ENCODE measurements around the gene APOA1.

APOA1 gene

DNA sequence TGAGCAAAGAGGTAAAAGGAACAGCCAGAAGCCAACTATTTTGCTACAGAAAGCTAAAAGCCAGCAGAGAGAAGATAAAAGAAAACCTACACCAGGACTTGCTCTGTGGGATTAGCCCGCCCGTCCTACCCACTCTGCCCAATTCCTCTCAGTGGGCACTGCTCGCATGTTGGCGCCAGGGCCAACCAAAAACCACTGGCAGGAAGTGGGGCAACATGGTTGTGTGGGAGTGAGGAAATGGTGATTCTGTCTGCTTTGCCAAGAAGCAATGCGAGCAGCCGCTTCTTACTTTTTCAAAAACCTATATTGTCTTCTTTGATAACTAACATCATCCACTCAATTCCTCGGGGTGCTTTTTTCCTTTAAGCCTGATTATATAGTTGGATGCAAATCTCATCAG is 14.2 kb upstream of the APOA1 start:
- no peak overlapping the region for H3K27ac Mint-ChIP-seq
- H3K36me3 Mint-ChIP-seq = peaks cover 23% of the 10 kb centered on the region
- no peak for ATAC-seq (ENCODE audit: low read depth)
- no peak for DNase-seq (ENCODE audit: low spot score in 2 of 2)
- no peaks in the 10 kb centered on the region for H3K27me3 Mint-ChIP-seq
- H3K9me3 Mint-ChIP-seq = no peaks in the 10 kb centered on the region
- H3K4me1 Mint-ChIP-seq = peaks cover 45% of the 10 kb centered on the region
- peak overlapping the region; percentile 4 for H3K4me3 Mint-ChIP-seq

DNA sequence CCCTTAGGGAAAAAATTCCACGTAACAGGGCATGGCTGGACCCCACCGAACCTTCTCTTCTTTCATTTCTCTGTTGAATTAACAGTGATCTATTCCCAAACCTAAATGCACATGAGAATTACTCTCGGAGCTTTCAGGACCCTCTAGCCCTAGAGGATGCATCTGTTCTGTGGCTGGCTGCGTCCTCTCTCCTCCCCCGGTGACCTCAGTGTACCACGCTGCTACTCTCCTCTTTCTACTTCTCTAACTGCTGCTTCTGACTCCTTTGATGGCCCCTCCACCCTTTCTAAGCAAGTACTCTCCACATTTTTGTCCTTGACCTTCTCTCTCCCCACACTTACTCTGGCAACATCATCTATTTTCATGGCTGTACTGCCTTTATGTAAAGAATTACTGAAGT is 12.1 kb upstream of the APOA1 start:
- no peaks in the 10 kb centered on the region for H3K27me3 Mint-ChIP-seq
- ATAC-seq (ENCODE audit: low read depth) (no peak), DNase-seq (ENCODE audit: low spot score in 2 of 2) (no peak)
- H3K27ac Mint-ChIP-seq = no peak overlapping the region
- H3K4me3 Mint-ChIP-seq = no peak overlapping the region
- peaks cover 34% of the 10 kb centered on the region for H3K36me3 Mint-ChIP-seq
- peaks cover 38% of the 10 kb centered on the region for H3K4me1 Mint-ChIP-seq
- H3K9me3 Mint-ChIP-seq = no peaks in the 10 kb centered on the region

DNA sequence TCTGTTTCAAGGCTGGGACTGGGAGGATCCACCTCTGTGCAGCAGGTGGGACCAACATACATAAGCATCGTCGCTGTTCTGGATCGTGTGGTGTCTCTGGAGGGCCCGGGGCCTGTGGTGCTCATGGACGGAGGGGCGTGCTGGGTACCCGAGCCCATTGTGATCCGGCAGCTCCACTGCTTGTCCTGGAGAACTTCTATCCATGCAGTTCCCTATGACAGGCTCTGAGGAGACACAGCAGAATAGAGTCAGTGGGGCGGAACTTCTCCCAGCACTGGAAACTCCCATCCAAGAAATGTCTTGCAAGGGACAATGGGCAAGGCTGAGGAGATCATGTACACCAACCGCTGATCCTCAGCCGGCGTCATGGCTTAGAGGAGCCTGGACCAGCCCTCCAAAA is 11.6 kb upstream of the APOA1 start:
- H3K36me3 Mint-ChIP-seq = peaks cover 34% of the 10 kb centered on the region
- H3K9me3 Mint-ChIP-seq = no peaks in the 10 kb centered on the region
- H3K4me1 Mint-ChIP-seq = peaks cover 34% of the 10 kb centered on the region
- DNase-seq (ENCODE audit: low spot score in 2 of 2) = no peak
- H3K27me3 Mint-ChIP-seq = no peaks in the 10 kb centered on the region
- no peak for ATAC-seq (ENCODE audit: low read depth)
- no peak overlapping the region for H3K27ac Mint-ChIP-seq
- no peak overlapping the region for H3K4me3 Mint-ChIP-seq

DNA sequence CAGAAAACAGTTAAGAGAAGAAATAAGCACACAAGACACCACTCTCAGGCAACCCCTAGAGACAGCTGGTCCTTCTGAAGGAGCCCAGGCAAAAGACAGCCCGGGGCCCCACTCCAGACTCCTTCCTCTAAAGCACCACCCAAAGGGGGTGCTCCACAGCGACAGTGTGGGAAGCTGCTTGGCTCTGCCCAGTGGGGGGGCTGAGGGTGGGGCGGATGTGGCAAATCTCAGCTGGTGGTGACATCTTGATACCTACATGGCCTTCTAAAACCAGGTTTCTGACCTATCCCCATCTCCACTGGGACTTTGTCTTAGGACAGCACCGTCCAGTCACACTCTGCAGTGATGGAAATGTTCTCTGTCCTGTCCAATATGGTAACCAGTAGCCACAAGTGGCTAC is 10.2 kb upstream of the APOA1 start:
- no peak overlapping the region for H3K4me3 Mint-ChIP-seq
- peaks cover 22% of the 10 kb centered on the region for H3K4me1 Mint-ChIP-seq
- H3K27ac Mint-ChIP-seq = no peak overlapping the region
- H3K27me3 Mint-ChIP-seq = no peaks in the 10 kb centered on the region
- no peak for ATAC-seq (ENCODE audit: low read depth)
- no peaks in the 10 kb centered on the region for H3K9me3 Mint-ChIP-seq
- peaks cover 36% of the 10 kb centered on the region for H3K36me3 Mint-ChIP-seq
- no peak for DNase-seq (ENCODE audit: low spot score in 2 of 2)

DNA sequence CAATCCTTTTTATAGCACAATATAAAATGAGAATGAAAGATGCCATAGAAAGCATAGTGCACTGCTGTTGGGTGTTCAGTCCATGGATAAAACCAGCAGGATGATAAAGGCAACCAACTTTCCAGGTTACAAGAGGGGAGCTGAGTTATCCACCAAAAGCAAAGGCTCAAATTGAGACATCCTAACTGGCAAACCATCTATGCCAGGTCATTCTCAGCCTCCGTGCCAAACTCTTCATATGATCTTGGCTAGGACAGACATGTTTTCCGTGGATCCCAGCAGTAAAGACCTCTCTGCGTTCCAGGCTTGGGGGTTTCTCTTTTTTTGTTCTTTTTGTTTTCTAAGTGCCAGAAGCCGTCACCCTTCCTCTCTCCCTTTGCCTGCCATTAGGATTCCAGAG is 7.3 kb upstream of the APOA1 start:
- Mint-ChIP-seq H3K27ac (no peak overlapping the region), H3K27me3 (no peaks in the 10 kb centered on the region), H3K4me1 (peaks cover 2% of the 10 kb centered on the region), H3K36me3 (peaks cover 32% of the 10 kb centered on the region), H3K4me3 (no peak overlapping the region), H3K9me3 (no peaks in the 10 kb centered on the region)
- no peak for ATAC-seq (ENCODE audit: low read depth)
- DNase-seq (ENCODE audit: low spot score in 2 of 2) = no peak

DNA sequence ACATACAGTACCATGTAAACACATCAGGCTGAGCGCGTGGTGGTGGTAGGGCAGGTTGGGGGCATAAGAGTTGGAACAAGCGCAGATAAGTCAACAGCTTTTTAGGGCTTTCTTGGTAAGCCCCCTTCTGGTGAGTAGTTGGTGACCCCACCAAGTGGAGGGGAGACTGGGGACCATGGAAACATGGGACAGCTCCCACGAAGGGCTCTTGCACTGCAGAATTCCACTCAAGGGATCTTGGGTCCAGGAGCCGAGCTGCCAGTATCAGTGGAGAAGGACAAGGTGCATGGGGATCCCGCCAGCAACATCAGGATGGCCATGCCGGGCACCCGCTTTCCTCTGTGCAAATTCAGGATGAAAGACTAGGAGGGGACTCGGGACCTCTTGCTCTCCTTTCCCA is 6.2 kb upstream of the APOA1 start:
- H3K27ac Mint-ChIP-seq = no peak overlapping the region
- no peaks in the 10 kb centered on the region for H3K27me3 Mint-ChIP-seq
- H3K4me3 Mint-ChIP-seq = no peak overlapping the region

DNA sequence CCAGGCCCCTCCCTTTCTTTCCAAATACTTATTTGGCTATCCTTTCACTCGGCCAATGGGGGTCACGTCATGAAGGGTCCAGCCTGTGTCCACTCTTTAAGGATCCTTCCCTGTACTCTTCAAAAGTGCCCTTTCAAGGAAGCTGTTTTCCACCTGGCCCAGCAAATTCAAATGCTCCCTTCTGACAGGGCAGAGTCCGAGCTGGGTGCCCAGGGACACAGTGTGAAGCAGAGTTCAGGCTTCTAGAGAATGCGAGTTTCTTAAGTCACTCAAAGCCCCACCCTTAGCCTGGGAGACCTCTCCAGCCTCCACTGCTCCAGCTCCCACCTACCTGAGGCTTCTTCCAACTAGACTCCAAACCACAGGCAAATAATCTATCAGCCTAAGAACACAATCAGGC is 5.5 kb upstream of the APOA1 start:
- no peak overlapping the region for H3K27ac Mint-ChIP-seq
- H3K36me3 Mint-ChIP-seq = peaks cover 29% of the 10 kb centered on the region
- H3K4me3 Mint-ChIP-seq = no peak overlapping the region
- ATAC-seq (ENCODE audit: low read depth) = no peak
- H3K9me3 Mint-ChIP-seq = no peaks in the 10 kb centered on the region
- H3K4me1 Mint-ChIP-seq = no peaks in the 10 kb centered on the region
- no peak for DNase-seq (ENCODE audit: low spot score in 2 of 2)
- no peaks in the 10 kb centered on the region for H3K27me3 Mint-ChIP-seq

More for the DNA sequence above, 6.2 kb upstream of the APOA1 start:
- ATAC-seq (ENCODE audit: low read depth) = no peak
- DNase-seq (ENCODE audit: low spot score in 2 of 2) = no peak
- Mint-ChIP-seq H3K4me1 (no peaks in the 10 kb centered on the region), H3K9me3 (no peaks in the 10 kb centered on the region), H3K36me3 (peaks cover 29% of the 10 kb centered on the region)

DNA sequence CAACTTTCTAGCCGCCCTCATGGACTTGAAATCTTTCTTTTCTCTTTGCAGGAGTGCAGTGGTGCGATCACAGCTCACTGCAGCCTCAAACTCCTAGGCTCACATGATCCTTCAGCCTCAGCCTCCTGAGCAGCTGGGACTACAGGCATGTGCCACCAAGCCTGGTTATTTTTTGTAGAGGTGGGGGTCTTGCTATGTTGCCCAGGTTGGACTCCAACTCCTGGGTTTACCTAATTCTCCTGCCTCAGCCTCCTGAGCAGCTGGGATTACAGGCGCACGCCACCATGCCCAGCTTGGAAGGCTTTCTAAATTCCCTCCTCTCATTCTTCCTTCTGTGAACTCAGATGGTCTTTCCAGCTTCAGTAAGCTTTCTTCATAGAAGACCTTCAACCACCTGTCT is 4.7 kb upstream of the APOA1 start:
- Mint-ChIP-seq H3K27me3 (no peaks in the 10 kb centered on the region), H3K27ac (no peak overlapping the region), H3K4me3 (no peak overlapping the region), H3K9me3 (no peaks in the 10 kb centered on the region), H3K36me3 (peaks cover 26% of the 10 kb centered on the region), H3K4me1 (no peaks in the 10 kb centered on the region)
- no peak for DNase-seq (ENCODE audit: low spot score in 2 of 2)
- no peak for ATAC-seq (ENCODE audit: low read depth)

DNA sequence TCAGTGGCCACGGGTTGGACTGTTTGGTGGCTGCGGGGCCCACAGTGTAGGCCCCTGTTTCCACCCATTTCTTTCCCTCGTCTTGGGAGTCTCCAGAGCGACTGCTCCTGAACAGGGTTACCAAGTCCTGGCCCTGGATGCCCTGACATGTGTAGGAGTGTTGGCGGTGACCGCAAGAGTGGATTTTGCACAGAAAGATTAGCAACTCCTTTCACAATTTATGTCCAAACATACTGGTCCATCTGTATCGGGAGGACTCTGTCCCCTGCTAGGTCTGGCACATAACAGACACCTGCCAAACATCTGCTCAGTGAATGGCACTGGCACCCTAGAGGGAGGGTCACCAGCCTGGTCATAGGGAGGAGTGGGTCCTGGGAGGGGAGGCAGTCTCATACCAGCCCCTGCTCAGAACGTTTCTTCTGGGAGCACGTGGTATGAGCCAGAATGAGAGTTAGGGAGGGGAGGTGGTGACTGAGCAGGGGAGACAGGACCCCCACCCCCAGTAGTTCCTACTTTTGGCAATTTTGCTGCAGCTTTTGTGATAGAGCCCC is 3.4 kb upstream of the APOA1 start:
- DNase-seq (ENCODE audit: low spot score in 2 of 2) = no peak
- Mint-ChIP-seq H3K27ac (peak overlapping the region; percentile 18), H3K36me3 (peaks cover 15% of the 10 kb centered on the region), H3K9me3 (no peaks in the 10 kb centered on the region), H3K4me1 (peaks cover 2% of the 10 kb centered on the region), H3K27me3 (no peaks in the 10 kb centered on the region), H3K4me3 (no peak overlapping the region)
- ATAC-seq (ENCODE audit: low read depth) = no peak

DNA sequence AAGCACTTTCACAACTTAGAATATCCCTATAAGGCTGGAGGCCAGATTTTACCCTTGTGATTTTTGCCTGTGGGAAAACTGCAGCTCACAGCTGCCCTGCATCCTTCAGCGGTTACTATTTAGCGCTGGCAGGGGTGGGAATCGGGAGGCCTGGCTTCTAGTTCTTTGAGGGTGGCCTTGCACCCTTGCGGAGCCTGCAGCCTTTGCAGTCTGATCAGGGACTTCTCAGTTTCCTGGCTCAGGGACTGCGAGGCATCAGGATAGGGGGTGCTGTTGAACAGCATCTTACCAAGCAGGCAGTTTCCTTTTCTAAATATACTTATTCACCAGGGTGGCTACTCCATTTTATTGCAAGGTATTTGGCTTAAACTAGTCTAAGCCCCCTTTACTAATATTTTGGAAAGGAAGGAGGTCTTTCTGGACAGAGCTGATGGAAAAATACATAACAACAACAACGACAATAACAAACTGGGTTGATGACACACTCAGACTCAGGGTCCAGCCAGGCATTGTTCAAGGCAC is 2.9 kb upstream of the APOA1 start:
- no peak overlapping the region for H3K27ac Mint-ChIP-seq
- ATAC-seq (ENCODE audit: low read depth) (no peak), DNase-seq (ENCODE audit: low spot score in 2 of 2) (no peak)
- H3K9me3 Mint-ChIP-seq = no peaks in the 10 kb centered on the region
- H3K4me3 Mint-ChIP-seq = no peak overlapping the region
- H3K36me3 Mint-ChIP-seq = peaks cover 11% of the 10 kb centered on the region
- no peaks in the 10 kb centered on the region for H3K27me3 Mint-ChIP-seq
- peaks cover 4% of the 10 kb centered on the region for H3K4me1 Mint-ChIP-seq

DNA sequence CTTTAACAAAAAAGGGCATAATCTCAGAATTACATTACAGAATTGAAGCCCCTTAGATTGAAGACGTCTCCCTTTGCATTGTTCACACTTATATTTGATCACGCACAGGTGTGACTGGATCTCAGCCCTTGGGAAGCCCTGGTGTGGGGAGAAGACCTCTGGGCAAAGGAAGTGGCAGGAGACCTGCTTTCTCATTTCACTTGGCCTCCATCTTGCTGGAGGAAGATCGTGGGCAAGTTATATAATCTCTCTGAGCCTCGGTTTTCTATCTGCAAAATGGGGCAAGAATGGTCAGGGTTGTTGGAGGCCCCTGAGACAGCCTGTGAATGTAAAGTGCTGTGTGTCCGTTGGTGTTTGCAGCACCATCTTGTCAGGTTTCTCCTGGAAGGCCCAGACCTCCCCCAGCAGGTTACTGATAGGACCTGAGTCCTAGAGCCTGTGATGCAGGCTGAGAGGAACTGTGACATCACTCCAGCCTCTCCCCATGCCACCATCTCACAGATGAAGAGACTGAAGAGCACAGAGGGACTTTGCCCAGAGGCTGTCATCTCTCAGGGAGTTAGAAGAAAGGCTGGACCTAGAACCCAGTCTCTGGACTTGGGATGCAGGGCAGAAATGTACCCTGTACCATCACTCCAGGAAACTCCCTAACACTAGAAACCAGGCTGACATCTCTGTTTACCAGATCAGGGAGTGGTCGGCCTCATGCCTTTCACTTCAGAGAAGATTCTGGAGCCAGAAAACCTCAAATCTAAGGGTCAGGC is 1.1 kb upstream of the APOA1 start:
- Mint-ChIP-seq H3K27ac (no peak overlapping the region), H3K9me3 (no peaks in the 10 kb centered on the region), H3K36me3 (peaks cover 4% of the 10 kb centered on the region), H3K4me3 (no peak overlapping the region), H3K4me1 (peaks cover 8% of the 10 kb centered on the region), H3K27me3 (peaks cover 2% of the 10 kb centered on the region)
- ATAC-seq (ENCODE audit: low read depth) (no peak), DNase-seq (ENCODE audit: low spot score in 2 of 2) (no peak)

DNA sequence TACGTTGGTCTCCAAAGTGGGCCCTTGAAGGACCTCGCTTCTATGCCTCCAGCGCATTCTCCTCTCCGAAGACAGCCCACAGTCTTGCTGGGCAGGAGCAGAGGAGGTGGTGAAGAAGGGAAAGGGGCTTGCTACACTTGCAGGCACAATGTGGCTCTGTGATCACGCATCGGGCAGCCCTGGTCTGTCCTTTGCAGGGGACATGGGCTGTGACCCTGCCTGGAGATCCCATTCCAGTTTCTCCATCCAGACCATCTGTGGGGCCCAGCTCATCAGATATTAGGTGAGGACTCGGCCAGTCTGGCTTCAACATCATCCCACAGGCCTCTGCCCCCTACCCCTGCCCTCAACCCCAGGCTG is 810 bp downstream of the APOA1 start:
- Mint-ChIP-seq H3K27ac (no peak overlapping the region), H3K4me1 (peaks cover 8% of the 10 kb centered on the region), H3K4me3 (no peak overlapping the region), H3K9me3 (no peaks in the 10 kb centered on the region), H3K36me3 (no peaks in the 10 kb centered on the region), H3K27me3 (peaks cover 2% of the 10 kb centered on the region)
- no peak for ATAC-seq (ENCODE audit: low read depth)
- no peak for DNase-seq (ENCODE audit: low spot score in 2 of 2)

DNA sequence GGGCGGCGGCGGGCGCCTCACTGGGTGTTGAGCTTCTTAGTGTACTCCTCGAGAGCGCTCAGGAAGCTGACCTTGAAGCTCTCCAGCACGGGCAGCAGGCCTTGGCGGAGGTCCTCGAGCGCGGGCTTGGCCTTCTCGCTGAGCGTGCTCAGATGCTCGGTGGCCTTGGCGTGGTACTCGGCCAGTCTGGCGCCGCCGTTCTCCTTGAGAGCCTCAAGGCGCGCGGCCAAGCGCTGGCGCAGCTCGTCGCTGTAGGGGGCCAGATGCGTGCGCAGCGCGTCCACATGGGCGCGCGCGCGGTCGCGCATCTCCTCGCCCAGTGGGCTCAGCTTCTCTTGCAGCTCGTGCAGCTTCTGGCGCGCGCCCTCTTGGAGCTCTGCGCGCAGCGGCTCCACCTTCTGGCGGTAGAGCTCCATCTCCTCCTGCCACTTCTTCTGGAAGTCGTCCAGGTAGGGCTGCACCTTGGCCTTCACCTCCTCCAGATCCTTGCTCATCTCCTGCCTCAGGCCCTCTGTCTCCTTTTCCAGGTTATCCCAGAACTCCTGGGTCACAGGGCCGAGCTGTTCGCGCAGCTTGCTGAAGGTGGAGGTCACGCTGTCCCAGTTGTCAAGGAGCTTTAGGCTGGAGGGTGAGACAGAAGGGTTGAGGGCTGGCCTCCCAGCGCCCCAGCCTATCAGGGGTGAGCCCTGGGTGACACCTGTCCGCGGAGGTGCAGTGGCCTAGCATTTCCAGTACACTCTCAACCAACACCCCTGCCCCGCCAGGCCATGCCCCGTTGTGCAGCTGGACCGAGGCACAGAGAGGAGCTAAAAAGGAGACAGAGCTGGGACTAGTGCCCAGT is 1.4 kb downstream of the APOA1 start:
- DNase-seq (ENCODE audit: low spot score in 2 of 2) (peak; percentile 65 to 67), ATAC-seq (ENCODE audit: low read depth) (peak; percentile 92)
- Mint-ChIP-seq H3K4me1 (peaks cover 8% of the 10 kb centered on the region), H3K27me3 (peaks cover 3% of the 10 kb centered on the region), H3K4me3 (peak overlapping the region; percentile 76), H3K36me3 (no peaks in the 10 kb centered on the region), H3K9me3 (no peaks in the 10 kb centered on the region), H3K27ac (no peak overlapping the region)

DNA sequence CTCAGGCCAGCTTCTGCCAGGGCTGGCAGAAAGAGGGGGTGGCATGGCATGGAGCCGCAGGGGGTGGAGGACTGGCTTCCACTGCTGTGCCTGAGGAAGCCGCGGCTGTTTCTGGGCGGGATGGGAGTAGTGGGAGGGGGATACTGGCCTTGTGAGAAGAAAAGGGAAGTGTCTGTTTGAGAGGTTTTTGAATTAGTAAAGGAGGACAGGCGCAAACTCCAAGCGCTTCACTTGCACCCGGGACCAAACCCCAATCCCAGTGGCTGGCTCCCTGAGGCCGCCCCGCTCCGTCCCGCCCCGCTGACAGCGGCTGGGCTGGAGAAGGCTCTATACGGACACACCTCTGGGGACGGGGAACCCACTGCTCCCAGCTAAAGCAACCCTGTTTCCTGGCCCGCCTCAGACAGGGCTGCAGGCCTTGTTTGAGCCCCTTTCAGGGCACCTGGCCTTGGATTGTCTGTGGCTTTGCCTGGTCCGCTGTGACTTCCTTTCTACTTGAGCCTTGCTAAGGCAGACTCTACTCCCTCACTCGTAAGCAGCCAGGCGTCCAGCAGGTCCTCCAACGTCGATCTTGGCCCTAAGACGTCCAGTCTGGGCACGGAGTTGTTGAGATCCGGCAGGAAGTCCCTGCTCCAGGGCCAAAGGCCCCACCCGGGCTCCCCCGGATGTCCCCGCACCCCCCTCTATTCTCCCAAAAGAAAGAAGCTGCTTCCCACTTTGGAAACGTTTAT is 2.2 kb downstream of the APOA1 start:
- ATAC-seq (ENCODE audit: low read depth) = peak; percentile 7

More for the DNA sequence above, 2.2 kb downstream of the APOA1 start:
- peak in 1 of 2 donors; percentile 22 for DNase-seq (ENCODE audit: low spot score in 2 of 2)
- Mint-ChIP-seq H3K4me3 (peak overlapping the region; percentile 76), H3K9me3 (no peaks in the 10 kb centered on the region), H3K36me3 (no peaks in the 10 kb centered on the region), H3K27ac (no peak overlapping the region), H3K27me3 (peaks cover 3% of the 10 kb centered on the region), H3K4me1 (peaks cover 8% of the 10 kb centered on the region)
